PFSK-1 (cell line): ENCODE results near the gene SHLD2.

Source experiments
- FOXP2 ChIP-seq: optimal IDR thresholded peaks from 2 replicates; pipeline ENCODE3; 2011; ENCODE audit warnings: borderline replicate concordance, control low read depth, inconsistent platforms; ENCODE audit not compliant: insufficient read depth; ENCODE audit errors: extremely low read length, extremely low read depth
- POLR2AphosphoS5 ChIP-seq: IDR thresholded peaks from 2 replicates; pipeline ENCODE4 v1.6.1; 2012; ENCODE audit warnings: low read depth, mild to moderate bottlenecking, control low read depth, low read length, moderate library complexity
- SIN3A ChIP-seq: IDR thresholded peaks from 2 replicates; pipeline ENCODE4 v1.6.1; 2012; ENCODE audit warnings: mild to moderate bottlenecking, low read length, moderate library complexity, borderline replicate concordance; ENCODE audit not compliant: insufficient read depth
- TAF1 ChIP-seq: IDR thresholded peaks from 2 replicates; pipeline ENCODE4 v1.6.1; 2012; ENCODE audit warnings: low read length, control low read depth, borderline replicate concordance; ENCODE audit not compliant: insufficient read depth
- TF ChIP-seq, protein P1 (sequence below), 2 experiments: IDR thresholded peaks; 2 replicates each; pipeline versions ENCODE4 v1.6.1 to v1.8.0; 2011 to 2012; ENCODE audit warnings: low read depth in 2 of 2, low read length in 2 of 2, control low read depth in 1 of 2, inconsistent platforms in 1 of 2, mild to moderate bottlenecking in 1 of 2, moderate library complexity in 1 of 2; ENCODE audit not compliant: insufficient read depth in 1 of 2

The SHLD2 gene

DNA sequence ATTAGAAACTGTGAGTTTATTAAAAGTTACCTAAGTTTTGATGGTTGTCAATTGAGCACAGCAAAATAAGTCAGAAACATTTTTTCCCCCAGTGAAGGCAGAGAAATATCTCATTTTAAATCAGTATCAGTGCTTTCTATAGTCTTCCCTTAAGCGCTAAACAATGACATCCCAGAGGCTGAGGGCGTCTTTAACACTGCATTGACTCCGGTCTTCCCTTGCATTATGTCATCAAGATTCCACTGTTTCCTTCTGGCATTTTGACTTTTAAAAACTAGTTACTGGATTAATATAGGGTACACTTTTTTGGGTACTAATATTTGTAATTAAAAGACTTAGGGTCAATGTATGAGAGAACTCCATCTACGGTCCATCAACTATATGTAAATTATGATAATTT, 4.2 kb upstream of the SHLD2 start:
- TF ChIP-seq, protein P1, sequence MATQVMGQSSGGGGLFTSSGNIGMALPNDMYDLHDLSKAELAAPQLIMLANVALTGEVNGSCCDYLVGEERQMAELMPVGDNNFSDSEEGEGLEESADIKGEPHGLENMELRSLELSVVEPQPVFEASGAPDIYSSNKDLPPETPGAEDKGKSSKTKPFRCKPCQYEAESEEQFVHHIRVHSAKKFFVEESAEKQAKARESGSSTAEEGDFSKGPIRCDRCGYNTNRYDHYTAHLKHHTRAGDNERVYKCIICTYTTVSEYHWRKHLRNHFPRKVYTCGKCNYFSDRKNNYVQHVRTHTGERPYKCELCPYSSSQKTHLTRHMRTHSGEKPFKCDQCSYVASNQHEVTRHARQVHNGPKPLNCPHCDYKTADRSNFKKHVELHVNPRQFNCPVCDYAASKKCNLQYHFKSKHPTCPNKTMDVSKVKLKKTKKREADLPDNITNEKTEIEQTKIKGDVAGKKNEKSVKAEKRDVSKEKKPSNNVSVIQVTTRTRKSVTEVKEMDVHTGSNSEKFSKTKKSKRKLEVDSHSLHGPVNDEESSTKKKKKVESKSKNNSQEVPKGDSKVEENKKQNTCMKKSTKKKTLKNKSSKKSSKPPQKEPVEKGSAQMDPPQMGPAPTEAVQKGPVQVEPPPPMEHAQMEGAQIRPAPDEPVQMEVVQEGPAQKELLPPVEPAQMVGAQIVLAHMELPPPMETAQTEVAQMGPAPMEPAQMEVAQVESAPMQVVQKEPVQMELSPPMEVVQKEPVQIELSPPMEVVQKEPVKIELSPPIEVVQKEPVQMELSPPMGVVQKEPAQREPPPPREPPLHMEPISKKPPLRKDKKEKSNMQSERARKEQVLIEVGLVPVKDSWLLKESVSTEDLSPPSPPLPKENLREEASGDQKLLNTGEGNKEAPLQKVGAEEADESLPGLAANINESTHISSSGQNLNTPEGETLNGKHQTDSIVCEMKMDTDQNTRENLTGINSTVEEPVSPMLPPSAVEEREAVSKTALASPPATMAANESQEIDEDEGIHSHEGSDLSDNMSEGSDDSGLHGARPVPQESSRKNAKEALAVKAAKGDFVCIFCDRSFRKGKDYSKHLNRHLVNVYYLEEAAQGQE (IDR thresholded peaks at IDR 0.05; ENCODE audit: insufficient read depth in 1 of 2, low read depth in 2 of 2, low read length in 2 of 2), result no peak
- TF ChIP-seq POLR2AphosphoS5 (no peak), SIN3A (no peak)

DNA sequence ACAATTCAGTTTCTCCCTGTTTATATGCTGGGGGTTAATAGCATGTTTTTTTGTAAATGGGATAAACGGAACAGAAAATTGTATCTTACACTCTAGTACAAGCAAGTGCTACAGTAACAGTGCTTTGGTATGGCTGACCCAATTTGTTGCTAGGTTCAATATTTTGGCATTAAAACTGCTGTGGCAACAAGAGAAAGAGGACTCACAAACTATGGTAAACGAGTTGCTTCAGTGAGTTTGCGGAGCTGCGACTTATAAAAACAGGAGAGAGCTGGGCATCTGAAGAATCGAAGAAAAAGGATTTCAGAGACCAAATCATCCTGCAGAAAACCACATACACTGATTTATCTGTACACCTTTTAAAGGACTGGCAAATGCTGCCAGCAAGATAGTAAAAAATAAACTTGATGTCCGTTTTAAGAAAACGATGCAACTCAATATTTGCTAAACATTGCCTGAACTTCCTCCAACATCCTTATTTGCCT, 2.6 kb upstream of the SHLD2 start:
- TF ChIP-seq, protein P1 (IDR thresholded peaks at IDR 0.05; ENCODE audit: insufficient read depth in 1 of 2, low read depth in 2 of 2, low read length in 2 of 2), result no peak
- no peak for TF ChIP-seq FOXP2
- TF ChIP-seq TAF1, result no peak
- TF ChIP-seq POLR2AphosphoS5, result no peak
- TF ChIP-seq SIN3A, result no peak

DNA sequence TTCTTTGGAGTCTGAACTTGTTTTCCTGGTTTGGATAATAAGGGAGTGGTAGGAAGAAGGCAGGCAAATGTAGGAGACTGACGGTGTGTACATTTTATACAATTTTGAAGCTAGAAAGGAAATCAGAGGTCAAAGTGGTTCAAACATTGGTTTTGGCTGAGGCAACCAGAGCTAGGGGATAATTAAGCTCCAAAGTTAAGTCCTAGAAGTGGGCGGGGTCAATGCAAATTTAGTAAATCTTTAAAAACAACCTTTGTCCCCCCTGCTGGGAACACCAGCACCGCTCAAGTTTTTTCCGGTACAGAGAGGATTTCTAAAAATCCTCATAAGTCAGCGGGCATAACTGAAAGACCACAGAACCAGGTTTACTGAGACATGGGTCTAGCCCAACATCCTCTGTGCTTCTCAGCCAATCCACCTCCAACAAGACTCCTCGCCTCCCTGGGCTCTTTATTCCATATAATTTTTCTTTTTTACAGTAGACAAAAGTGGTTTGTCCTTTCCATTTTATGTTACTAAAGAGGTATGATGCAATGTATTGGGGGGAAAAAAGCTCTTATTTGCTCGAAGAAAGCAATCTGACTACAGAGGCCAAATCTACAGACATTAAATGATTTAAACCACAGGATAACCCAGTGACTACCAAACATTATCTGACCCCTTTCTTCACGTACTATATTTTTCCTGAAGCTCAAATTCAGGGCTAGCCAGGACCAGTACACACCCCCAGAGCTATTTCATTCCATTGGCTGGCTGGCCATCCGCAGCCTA, 2.0 kb upstream of the SHLD2 start:
- no peak for TF ChIP-seq POLR2AphosphoS5
- no peak; the same call in 1 of the 2 replicates for TF ChIP-seq SIN3A
- TF ChIP-seq, protein P1 (IDR thresholded peaks at IDR 0.05; ENCODE audit: insufficient read depth in 1 of 2, low read depth in 2 of 2, low read length in 2 of 2), result no peak
- no peak for TF ChIP-seq FOXP2
- TF ChIP-seq TAF1, result no peak

DNA sequence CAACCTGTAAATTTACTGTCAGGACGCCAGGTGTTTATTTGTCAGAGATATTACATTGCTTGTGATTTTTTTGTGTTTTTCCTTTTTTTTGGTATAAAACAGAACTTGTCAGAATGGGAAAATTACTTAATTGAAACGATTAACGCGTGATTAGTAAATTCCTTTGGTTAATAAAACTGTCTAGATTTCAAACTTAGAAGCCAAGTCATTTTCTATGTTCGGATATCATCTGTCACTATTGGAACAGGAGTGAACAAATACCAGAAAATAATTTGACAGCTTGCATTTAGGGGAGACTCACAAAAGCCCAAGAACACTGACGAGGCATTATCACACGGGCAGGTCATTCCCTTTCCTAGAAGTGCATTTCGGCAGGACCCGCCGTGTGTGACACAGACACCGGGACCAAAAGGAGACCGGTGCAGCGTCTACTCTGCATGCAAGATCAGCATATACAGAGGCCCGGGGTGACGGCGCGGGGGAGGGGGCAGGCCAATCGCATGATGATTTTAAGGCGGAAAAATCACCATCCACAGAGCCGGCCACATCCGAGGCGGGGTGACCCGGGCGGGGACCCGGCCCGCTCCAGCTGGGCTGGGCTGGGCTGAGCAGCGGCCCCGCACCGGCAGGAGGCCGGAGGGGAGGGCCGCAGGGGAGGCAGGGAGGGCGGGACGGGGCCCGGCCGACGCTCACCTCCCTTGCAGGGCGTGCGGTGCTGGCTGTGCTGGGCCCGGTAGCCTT, 1.2 kb upstream of the SHLD2 start:
- TF ChIP-seq POLR2AphosphoS5, result no peak
- TF ChIP-seq, protein P1 (IDR thresholded peaks at IDR 0.05; ENCODE audit: insufficient read depth in 1 of 2, low read depth in 2 of 2, low read length in 2 of 2), result no peak
- no peak for TF ChIP-seq TAF1
- TF ChIP-seq FOXP2, result no peak
- TF ChIP-seq SIN3A, result no peak
